Measurements from ENCODE around the gene FYN.

DNA sequence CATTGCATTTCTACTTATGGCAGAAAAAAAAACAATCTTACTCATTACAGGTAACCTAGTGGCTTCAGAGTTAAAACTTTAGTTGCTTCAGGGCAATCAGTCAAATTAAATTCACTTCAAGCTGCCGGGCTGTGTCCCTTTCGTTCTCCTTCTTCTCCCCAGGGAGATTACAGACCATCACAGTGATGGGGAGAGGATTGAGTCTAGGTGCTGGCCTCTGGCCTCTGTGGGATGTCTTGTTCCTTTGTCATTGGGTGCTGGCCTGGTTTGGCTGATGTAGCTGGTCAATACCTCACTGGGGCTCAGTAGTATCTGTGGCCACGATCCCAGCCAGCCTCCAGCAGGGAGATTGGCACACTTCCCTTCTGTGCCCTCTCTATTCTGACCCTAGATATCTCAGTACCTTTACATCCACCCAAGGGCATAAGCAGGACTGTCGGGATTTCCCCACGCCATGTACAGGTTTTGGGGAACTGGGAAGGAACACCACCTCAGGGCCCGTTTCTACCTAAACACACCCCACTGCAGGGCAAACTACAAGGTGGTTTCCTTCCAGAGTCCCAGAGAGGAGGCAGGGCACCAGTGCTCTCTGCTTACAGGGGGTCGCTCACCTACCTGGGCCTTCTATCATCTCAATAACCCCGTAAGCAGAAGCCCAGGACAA lies 15.4 kb downstream of the FYN start:
- TF ChIP-seq, protein P1, sequence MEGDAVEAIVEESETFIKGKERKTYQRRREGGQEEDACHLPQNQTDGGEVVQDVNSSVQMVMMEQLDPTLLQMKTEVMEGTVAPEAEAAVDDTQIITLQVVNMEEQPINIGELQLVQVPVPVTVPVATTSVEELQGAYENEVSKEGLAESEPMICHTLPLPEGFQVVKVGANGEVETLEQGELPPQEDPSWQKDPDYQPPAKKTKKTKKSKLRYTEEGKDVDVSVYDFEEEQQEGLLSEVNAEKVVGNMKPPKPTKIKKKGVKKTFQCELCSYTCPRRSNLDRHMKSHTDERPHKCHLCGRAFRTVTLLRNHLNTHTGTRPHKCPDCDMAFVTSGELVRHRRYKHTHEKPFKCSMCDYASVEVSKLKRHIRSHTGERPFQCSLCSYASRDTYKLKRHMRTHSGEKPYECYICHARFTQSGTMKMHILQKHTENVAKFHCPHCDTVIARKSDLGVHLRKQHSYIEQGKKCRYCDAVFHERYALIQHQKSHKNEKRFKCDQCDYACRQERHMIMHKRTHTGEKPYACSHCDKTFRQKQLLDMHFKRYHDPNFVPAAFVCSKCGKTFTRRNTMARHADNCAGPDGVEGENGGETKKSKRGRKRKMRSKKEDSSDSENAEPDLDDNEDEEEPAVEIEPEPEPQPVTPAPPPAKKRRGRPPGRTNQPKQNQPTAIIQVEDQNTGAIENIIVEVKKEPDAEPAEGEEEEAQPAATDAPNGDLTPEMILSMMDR (IDR thresholded peaks at IDR 0.05), result no peak
- no peak for TF ChIP-seq POLR2A (IDR thresholded peaks at IDR 0.05)
